PFSK-1 (cell line): ENCODE results near the gene SNX30.

Experiments used
- FOXP2 ChIP-seq: optimal IDR thresholded peaks from 2 replicates; pipeline ENCODE3; 2011; ENCODE audit warnings: borderline replicate concordance, control low read depth, inconsistent platforms; ENCODE audit not compliant: insufficient read depth; ENCODE audit errors: extremely low read length, extremely low read depth
- POLR2AphosphoS5 ChIP-seq: IDR thresholded peaks from 2 replicates; pipeline ENCODE4 v1.6.1; 2012; ENCODE audit warnings: low read depth, mild to moderate bottlenecking, control low read depth, low read length, moderate library complexity
- REST ChIP-seq, 2 experiments: IDR thresholded peaks; 2 replicates each; pipeline versions ENCODE4 v1.6.1 to v1.8.0; 2011 to 2012; ENCODE audit warnings: low read depth in 2 of 2, low read length in 2 of 2, control low read depth in 1 of 2, inconsistent platforms in 1 of 2, mild to moderate bottlenecking in 1 of 2, moderate library complexity in 1 of 2; ENCODE audit not compliant: insufficient read depth in 1 of 2
- SIN3A ChIP-seq: IDR thresholded peaks from 2 replicates; pipeline ENCODE4 v1.6.1; 2012; ENCODE audit warnings: mild to moderate bottlenecking, low read length, moderate library complexity, borderline replicate concordance; ENCODE audit not compliant: insufficient read depth
- TAF1 ChIP-seq: IDR thresholded peaks from 2 replicates; pipeline ENCODE4 v1.6.1; 2012; ENCODE audit warnings: low read length, control low read depth, borderline replicate concordance; ENCODE audit not compliant: insufficient read depth

The SNX30 gene

GRCh38 chr9:112849363-112849922 is 98.9 kb downstream of the SNX30 start:
- TF ChIP-seq REST (IDR thresholded peaks at IDR 0.05; ENCODE audit: insufficient read depth in 1 of 2, low read depth in 2 of 2, low read length in 2 of 2) (no peak), TAF1 (no peak), FOXP2 (no peak), POLR2AphosphoS5 (no peak), SIN3A (no peak)

- TF ChIP-seq SIN3A (no peak), REST (IDR thresholded peaks at IDR 0.05; ENCODE audit: insufficient read depth in 1 of 2, low read depth in 2 of 2, low read length in 2 of 2) (no peak), TAF1 (no peak), POLR2AphosphoS5 (no peak), FOXP2 (no peak)
Measured at GRCh38 chr9:112850840-112851239, 100.3 kb downstream of the SNX30 start.

- no peak for TF ChIP-seq REST (IDR thresholded peaks at IDR 0.05; ENCODE audit: insufficient read depth in 1 of 2, low read depth in 2 of 2, low read length in 2 of 2)
- TF ChIP-seq TAF1, result no peak
- no peak for TF ChIP-seq SIN3A
- TF ChIP-seq POLR2AphosphoS5, result no peak
- no peak for TF ChIP-seq FOXP2
Measured at GRCh38 chr9:112852741-112853504, 102.4 kb downstream of the SNX30 start.

- TF ChIP-seq TAF1 (no peak), FOXP2 (no peak), REST (IDR thresholded peaks at IDR 0.05; ENCODE audit: insufficient read depth in 1 of 2, low read depth in 2 of 2, low read length in 2 of 2) (no peak), SIN3A (no peak), POLR2AphosphoS5 (no peak)
Measured at GRCh38 chr9:112853882-112854585, 103.5 kb downstream of the SNX30 start.
